AG04450 (cell line): ENCODE measurements around the gene RTCA. TPM values are rescaled to one million over a fixed set of nuclear protein-coding genes. Genes with fewer than 3 reads are reported as not detected.

Source experiments
- CTCF ChIA-PET: fragments of 300-600, 350-600 bp; formaldehyde crosslinking; extraction: SDS; loops from one replicate; lab custom pipeline; 2022; ENCODE audit warnings: antibody characterized with exemption, inconsistent platforms; lab: Charles Lee
- POLR2A ChIA-PET: fragments of 350-600 bp; formaldehyde crosslinking; extraction: SDS; loops from one replicate; lab custom pipeline; 2021; ENCODE audit warnings: antibody characterized with exemption, inconsistent platforms; lab: Yijun Ruan, JAX
- DNase-seq: peaks from one replicate; pipeline ENCODE4 v3.0.0-alpha.2; 2011; ENCODE audit warnings: low read depth, low spot score
- H3K27ac ChIP-seq: one replicate; pipeline ENCODE4 v1.5.1; 2012; ENCODE audit warnings: low read depth, low read length, control low read depth
- H3K27me3 ChIP-seq: one replicate; pipeline ENCODE4 v1.6.0; 2012; ENCODE audit warnings: low read length; ENCODE audit not compliant: control insufficient read depth, insufficient read depth
- H3K4me3 ChIP-seq: 2 replicates; pipeline ENCODE4 v1.5.1; 2011; ENCODE audit warnings: mild to moderate bottlenecking, low read depth, low read length, control low read depth
- H3K9me3 ChIP-seq: 2 replicates; pipeline ENCODE4 v1.5.1; 2012; ENCODE audit warnings: low read length; ENCODE audit not compliant: control insufficient read depth, insufficient read depth
- polyA plus RNA-seq: library from polyadenylated mRNA; depleted of rRNA; stranded (reverse); fragments of >200 nt; gene quantifications from 2 replicates; pipeline ENCODE4 v1.2.3, GENCODE V29; 2011; rRNA removed
- small RNA-seq: library from RNA; depleted of rRNA; stranded (forward); fragments of <200 nt; gene quantifications from one replicate; pipeline ENCODE3, GENCODE V24; 2012; ENCODE audit warnings: low read depth; ENCODE audit not compliant: insufficient read length
- TF ChIP-seq, protein P1 (sequence below): IDR thresholded peaks from 2 replicates; pipeline ENCODE4 v1.5.1; 2011; ENCODE audit warnings: low read depth, low read length, control low read depth, inconsistent platforms

The RTCA gene
- polyA plus RNA-seq, 1 experiment, result 48.8 TPM

DNA sequence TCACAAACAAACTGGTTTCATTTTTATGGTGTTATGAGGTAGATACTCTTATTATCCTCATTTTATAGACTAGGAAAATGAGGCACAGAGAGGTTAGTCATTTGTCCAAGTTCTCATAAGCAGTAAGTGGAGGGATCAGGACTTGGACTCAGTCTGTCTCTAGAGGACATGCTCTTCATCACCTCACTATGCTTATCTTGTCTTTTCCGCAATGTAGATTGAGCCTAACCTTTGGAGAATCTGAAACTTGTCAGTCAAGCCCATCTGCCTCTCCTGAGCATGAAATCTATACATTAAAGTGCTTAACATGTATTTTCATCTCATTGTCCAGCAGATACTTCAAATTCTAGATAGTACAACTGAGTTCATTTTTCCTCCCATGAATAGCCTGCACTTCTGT, 74.5 kb downstream of the RTCA start:
- DNase-seq, result no peak
- Histone ChIP-seq H3K27ac (no peak overlapping the region), H3K9me3 (no peaks in the 10 kb centered on the region), H3K4me3 (no peak overlapping the region), H3K27me3 (peaks cover 5% of the 10 kb centered on the region)
- TF ChIP-seq, protein P1, sequence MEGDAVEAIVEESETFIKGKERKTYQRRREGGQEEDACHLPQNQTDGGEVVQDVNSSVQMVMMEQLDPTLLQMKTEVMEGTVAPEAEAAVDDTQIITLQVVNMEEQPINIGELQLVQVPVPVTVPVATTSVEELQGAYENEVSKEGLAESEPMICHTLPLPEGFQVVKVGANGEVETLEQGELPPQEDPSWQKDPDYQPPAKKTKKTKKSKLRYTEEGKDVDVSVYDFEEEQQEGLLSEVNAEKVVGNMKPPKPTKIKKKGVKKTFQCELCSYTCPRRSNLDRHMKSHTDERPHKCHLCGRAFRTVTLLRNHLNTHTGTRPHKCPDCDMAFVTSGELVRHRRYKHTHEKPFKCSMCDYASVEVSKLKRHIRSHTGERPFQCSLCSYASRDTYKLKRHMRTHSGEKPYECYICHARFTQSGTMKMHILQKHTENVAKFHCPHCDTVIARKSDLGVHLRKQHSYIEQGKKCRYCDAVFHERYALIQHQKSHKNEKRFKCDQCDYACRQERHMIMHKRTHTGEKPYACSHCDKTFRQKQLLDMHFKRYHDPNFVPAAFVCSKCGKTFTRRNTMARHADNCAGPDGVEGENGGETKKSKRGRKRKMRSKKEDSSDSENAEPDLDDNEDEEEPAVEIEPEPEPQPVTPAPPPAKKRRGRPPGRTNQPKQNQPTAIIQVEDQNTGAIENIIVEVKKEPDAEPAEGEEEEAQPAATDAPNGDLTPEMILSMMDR, result no peak
- ChIA-PET POLR2A (no interaction called here), CTCF (no interaction called here)

DNA sequence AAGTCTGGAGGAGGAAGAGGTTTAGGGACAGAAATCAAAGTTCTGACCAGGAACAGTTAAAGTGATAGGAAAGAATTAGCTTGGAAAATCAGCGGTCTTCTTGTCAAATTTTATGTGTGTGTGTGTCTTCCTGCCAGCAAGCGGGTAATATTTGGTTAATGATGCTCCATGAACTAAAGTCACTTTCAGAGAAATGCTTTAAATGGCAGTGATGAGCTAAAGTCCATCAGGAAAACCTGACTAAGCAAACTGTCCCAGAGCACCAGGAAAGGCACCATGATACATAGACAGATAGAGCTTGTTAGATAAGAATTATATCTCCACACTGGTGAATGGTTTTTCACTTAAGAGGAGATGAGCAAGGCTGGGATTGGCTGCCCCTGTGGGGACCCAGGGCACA, 76.3 kb downstream of the RTCA start:
- H3K27me3 ChIP-seq, result peaks cover 5% of the 10 kb centered on the region
- no peak for DNase-seq
- H3K27ac ChIP-seq, result no peak overlapping the region
- ChIA-PET POLR2A (no interaction called here), CTCF (interaction anchor here (1.0 kb wide), 1 partner anchor 9 kb away, joined by 3 read pairs; no protein-coding TSS in a partner anchor)
- H3K9me3 ChIP-seq, result no peaks in the 10 kb centered on the region
- TF ChIP-seq, protein P1, result no peak
- no peak overlapping the region for H3K4me3 ChIP-seq

Small RNAs within 50 kb of the gene (small RNA-seq; reads per million reads assigned to genes)
- gene AL445928.1, result not detected
- not detected for gene MIR553

Other genes starting within 250 kb of the RTCA start
- gene SASS6, start 133.3 kb upstream of the RTCA start, polyA plus RNA-seq, result 0.58 and 1.0 TPM in 2 replicates
- 11.4 and 17.9 TPM in 2 replicates for gene TRMT13, start 133.1 kb upstream of the RTCA start, polyA plus RNA-seq
- gene LRRC39, start 88.0 kb upstream of the RTCA start, polyA plus RNA-seq, result 0.32 and 0.45 TPM in 2 replicates
- 9.0 and 11.4 TPM in 2 replicates for gene DBT, start 16.4 kb upstream of the RTCA start, polyA plus RNA-seq
- 2.2 and 2.8 TPM in 2 replicates for gene CDC14A, start 86.3 kb downstream of the RTCA start, polyA plus RNA-seq